K562 (cell line): ENCODE results near the gene ELAVL3. TPM values are rescaled to one million over a fixed set of nuclear protein-coding genes. Genes with fewer than 3 reads are reported as not detected.

ENCODE experiments used
- ETV6 ChIP-seq, 3 experiments: fragments of 150-350 bp in 1 of 3; sonication (generic) in 1 of 3; formaldehyde crosslinking in 1 of 3; IDR thresholded peaks; 2 replicates each; pipeline versions ENCODE4 v1.6.1 to v1.8.0; 2014 to 2022; ENCODE audit warnings: borderline replicate concordance in 2 of 3, low read depth in 2 of 3, antibody characterized with exemption in 1 of 3, low read length in 1 of 3, mild to moderate bottlenecking in 1 of 3, missing genetic modification reagents in 1 of 3
- IRF2 ChIP-seq: sonication (generic); formaldehyde crosslinking; IDR thresholded peaks from 2 replicates; pipeline ENCODE4 v1.8.1; 2022; ENCODE audit warnings: mild to moderate bottlenecking, missing genetic modification reagents
- NEUROD1 ChIP-seq: fragments of 150-350 bp; IDR thresholded peaks from 2 replicates; pipeline ENCODE4 v1.6.1; 2014; ENCODE audit warnings: borderline replicate concordance, low read length, low read depth; ENCODE audit not compliant: partially characterized antibody
- NFE2L1 ChIP-seq: fragments of 450-650 bp; IDR thresholded peaks from 2 replicates; pipeline ENCODE4 v1.6.1; 2016; ENCODE audit warnings: missing genetic modification characterization, low read depth, mild to moderate bottlenecking, missing compliant biosample characterization, moderate library complexity, borderline replicate concordance
- REST ChIP-seq, 2 experiments: fragments of 450-650 bp; formaldehyde crosslinking in 1 of 2; IDR thresholded peaks; 2 replicates each; pipeline versions ENCODE4 v1.4.0 to v1.6.1; 2014 to 2020; ENCODE audit warnings: mild to moderate bottlenecking in 2 of 2, borderline replicate concordance in 1 of 2, low read depth in 1 of 2
- RFX7 ChIP-seq: fragments of 250-450 bp; sonication (Bioruptor Pico); IDR thresholded peaks from 2 replicates; pipeline ENCODE4 v1.5.1; 2021; ENCODE audit warnings: mild to moderate bottlenecking
- SIX5 ChIP-seq, 2 experiments: IDR thresholded peaks; 2 replicates each; pipeline ENCODE4 v1.6.1; 2011; ENCODE audit warnings: low read length in 2 of 2, borderline replicate concordance in 1 of 2, low read depth in 1 of 2, mild to moderate bottlenecking in 1 of 2, moderate library complexity in 1 of 2; ENCODE audit not compliant: insufficient read depth in 1 of 2
- SMARCE1 ChIP-seq: fragments of 450-650 bp; IDR thresholded peaks from 2 replicates; pipeline ENCODE4 v1.7.1; 2016; ENCODE audit warnings: mild to moderate bottlenecking
- U2AF2 ChIP-seq: fragments of 200-400 bp; formaldehyde crosslinking; optimal IDR thresholded peaks from 2 replicates; pipeline ENCODE3; 2017; ENCODE audit warnings: low read depth, mild to moderate bottlenecking, low read length
- XRCC5 ChIP-seq: fragments of 200-400 bp; formaldehyde crosslinking; IDR thresholded peaks from 2 replicates; pipeline ENCODE4 v1.6.1; 2017; ENCODE audit warnings: low read depth, mild to moderate bottlenecking, low read length
- ZNF197 ChIP-seq: fragments of 200-800 bp; sonication (Bioruptor generic); IDR thresholded peaks from 2 replicates; pipeline ENCODE4 v1.6.1; 2016; ENCODE audit warnings: low read depth, missing genetic modification characterization, missing compliant biosample characterization
- ZNF644 ChIP-seq: fragments of 200-800 bp; sonication (Bioruptor generic); IDR thresholded peaks from 2 replicates; pipeline ENCODE4 v1.6.1; 2016; ENCODE audit warnings: low read depth, missing genetic modification characterization, missing compliant biosample characterization
- polyA plus RNA-seq, 8 experiments: library from polyadenylated mRNA; depleted of rRNA in 4 of 8; stranded (reverse) in 5 of 8; unstranded in 3 of 8; fragments of >200 nt; fragmentation: Nextera tagmentation in 2 of 8; fragmentation: Illumina TruSeq in 1 of 8; extraction: Ambion mirVana in 2 of 8; extraction: Trizol in 1 of 8; gene quantifications; 2 replicates each; pipeline versions ENCODE4 v1.2.1 to v1.2.3, GENCODE V29; 2011 to 2014; ENCODE audit warnings: inconsistent platforms in 1 of 8, missing spikeins in 1 of 8
- total RNA-seq, 7 experiments: library from RNA; depleted of rRNA in 6 of 7; stranded (reverse); fragments of >200 nt in 6 of 7; fragmentation: Illumina TruSeq in 2 of 7; extraction: Trizol in 2 of 7; gene quantifications; 2 replicates each; pipeline versions ENCODE4 v1.2.1 to v1.2.3, GENCODE V29; 2011 to 2021; ENCODE audit warnings: low replicate concordance in 1 of 7
- TF ChIP-seq, protein P1 (sequence below): sonication (generic); formaldehyde crosslinking; IDR thresholded peaks from 2 replicates; pipeline ENCODE4 v1.8.1; 2022; ENCODE audit warnings: missing genetic modification reagents
- TF ChIP-seq, protein P2 (sequence below), 2 experiments: fragments of 450-650 bp in 1 of 2; sonication (generic) in 1 of 2; formaldehyde crosslinking in 1 of 2; IDR thresholded peaks in 1 of 2; conservative IDR thresholded peaks in 1 of 2; 2 replicates each; pipeline versions ENCODE4 v1.6.1 to v1.8.1; 2016 to 2023; ENCODE audit warnings: mild to moderate bottlenecking in 2 of 2, moderate library complexity in 2 of 2, inconsistent platforms in 1 of 2, missing genetic modification reagents in 1 of 2

The ELAVL3 gene
- total and polyA plus RNA-seq, 9 of the 15 experiments (the other 6 are each of a cell fraction or from before 2014, with no cell fraction given), result not detected

GRCh38 chr19:11496391-11497163 is 15.7 kb upstream of the ELAVL3 start (continued):
- no peak for TF ChIP-seq NFE2L1 (tag)
- no peak for TF ChIP-seq RFX7 (CRISPR knock-in tag)
- peak; percentile 75; the same call in 1 of the 2 replicates for TF ChIP-seq XRCC5
- peak; percentile 85 for TF ChIP-seq REST (IDR thresholded peaks at IDR 0.05; ENCODE audit: borderline replicate concordance)
- no peak for TF ChIP-seq REST (CRISPR knock-in tag; IDR thresholded peaks at IDR 0.05; ENCODE audit: low read depth)
- TF ChIP-seq, protein P1, sequence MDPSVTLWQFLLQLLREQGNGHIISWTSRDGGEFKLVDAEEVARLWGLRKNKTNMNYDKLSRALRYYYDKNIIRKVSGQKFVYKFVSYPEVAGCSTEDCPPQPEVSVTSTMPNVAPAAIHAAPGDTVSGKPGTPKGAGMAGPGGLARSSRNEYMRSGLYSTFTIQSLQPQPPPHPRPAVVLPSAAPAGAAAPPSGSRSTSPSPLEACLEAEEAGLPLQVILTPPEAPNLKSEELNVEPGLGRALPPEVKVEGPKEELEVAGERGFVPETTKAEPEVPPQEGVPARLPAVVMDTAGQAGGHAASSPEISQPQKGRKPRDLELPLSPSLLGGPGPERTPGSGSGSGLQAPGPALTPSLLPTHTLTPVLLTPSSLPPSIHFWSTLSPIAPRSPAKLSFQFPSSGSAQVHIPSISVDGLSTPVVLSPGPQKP (CRISPR knock-in tag), result no peak
- TF ChIP-seq, protein P2, sequence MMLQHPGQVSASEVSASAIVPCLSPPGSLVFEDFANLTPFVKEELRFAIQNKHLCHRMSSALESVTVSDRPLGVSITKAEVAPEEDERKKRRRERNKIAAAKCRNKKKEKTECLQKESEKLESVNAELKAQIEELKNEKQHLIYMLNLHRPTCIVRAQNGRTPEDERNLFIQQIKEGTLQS (IDR thresholded peaks at IDR 0.05), result peak; percentile 91
- TF ChIP-seq, protein P2 (CRISPR knock-in tag; conservative IDR thresholded peaks at IDR 0.05), result peak; percentile 71
- no peak for TF ChIP-seq U2AF2
- TF ChIP-seq ZNF644 (tag), result no peak
- TF ChIP-seq SIX5 (IDR thresholded peaks at IDR 0.05; ENCODE audit: borderline replicate concordance in 1 of 2, insufficient read depth in 1 of 2, low read depth in 1 of 2, low read length in 2 of 2), result no peak
- TF ChIP-seq IRF2 (CRISPR knock-in tag), result no peak
- TF ChIP-seq ETV6 (IDR thresholded peaks at IDR 0.05; ENCODE audit: borderline replicate concordance in 1 of 2, low read depth in 2 of 2, low read length in 1 of 2), result no peak
- TF ChIP-seq ETV6 (CRISPR knock-in tag; IDR thresholded peaks at IDR 0.05; ENCODE audit: borderline replicate concordance), result no peak
- no peak for TF ChIP-seq ZNF197 (CRISPR knock-in tag)
- no peak for TF ChIP-seq NEUROD1
- TF ChIP-seq SMARCE1, result peak; percentile 37; the same call in 1 of the 2 replicates
